Raji (cell line): ENCODE measurements around the gene ACOX1.

Experiments
- POLR2A ChIP-seq: IDR thresholded peaks from 2 replicates; pipeline ENCODE4 v1.6.1; 2011; ENCODE audit warnings: low read depth, low read length, control low read depth; ENCODE audit not compliant: insufficient read depth

The ACOX1 gene

DNA sequence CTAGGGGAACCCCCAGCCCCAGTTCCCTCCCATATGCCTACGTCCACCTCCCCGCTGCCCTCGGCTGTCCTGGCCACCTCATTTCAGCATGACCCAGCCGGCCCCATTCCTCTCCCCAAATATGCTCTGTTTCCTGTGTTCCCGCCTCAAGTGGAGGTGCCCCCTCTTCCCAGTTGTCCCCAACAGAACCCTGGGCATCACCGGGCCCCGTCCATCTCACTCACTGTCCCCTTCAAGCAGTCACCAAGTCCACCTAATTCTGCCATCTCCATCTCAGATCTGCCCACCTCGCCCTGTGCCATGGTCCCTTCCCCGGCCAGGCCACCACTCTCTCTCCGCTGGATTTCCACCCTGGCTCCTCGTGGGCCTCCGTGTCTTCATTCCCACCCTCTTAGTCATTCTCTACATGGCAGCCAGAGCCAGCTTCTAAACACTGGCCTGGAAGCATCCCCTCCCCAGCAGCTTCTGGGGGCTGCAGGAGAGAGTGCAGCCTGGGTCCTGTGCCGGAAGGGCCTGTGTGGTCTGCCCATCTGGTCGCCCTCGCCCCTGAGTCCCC, 34.5 kb upstream of the ACOX1 start:
- no peak for TF ChIP-seq POLR2A

DNA sequence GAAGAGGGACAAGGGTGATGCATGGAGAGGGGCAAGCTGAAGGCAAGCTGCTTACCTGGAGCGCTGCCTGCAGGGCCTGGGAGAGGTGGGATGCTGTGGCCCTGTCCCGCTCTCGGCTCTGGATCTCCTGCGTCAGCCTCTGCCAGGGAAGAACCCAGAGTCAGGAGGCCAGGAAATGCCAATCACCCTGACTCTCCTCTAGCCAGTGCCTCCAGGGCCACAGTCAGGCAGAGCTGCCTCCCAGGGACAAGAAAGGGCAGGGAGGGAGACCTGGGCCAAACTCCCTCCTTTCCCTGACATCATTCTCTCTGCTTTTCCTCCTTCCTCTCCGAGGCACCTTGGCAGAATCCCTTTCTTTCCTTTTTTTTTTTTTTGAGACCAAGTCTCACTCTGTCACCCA, 33.0 kb upstream of the ACOX1 start:
- TF ChIP-seq POLR2A, result no peak

DNA sequence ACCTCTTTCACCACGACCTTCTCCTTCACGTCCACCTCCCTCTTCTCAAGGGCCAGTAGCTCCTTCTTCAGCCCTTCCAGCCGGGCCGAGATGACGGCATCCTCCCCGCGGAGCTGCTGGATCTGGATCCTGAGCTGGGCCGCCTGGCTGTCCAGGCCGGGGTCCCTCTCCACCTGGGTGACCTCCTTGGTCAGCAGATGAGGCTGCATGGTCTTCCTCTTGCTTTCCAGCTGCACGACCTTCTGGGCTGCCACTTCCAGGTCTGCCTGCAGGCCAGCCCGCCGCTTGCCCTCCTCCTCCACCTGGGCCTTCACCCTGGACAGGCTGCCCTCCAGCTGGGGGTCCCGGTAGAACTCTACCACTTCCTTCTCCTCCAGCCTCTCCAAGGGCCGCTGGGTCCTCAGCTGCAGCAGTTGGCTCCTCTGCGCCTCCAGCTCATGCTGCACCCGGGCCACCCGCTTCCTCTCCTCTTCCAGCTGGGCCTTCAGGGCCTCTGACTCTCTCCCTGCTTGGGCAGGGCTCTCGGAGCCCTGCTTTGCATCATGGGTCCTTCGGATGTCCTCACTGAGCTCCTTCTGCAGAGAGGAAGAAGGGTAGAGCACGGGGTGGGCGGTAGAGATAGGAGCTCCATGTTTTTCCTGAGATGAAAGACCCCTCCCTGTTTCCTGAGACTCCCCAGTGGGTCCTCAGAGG, 31.1 kb upstream of the ACOX1 start:
- TF ChIP-seq POLR2A, result no peak

DNA sequence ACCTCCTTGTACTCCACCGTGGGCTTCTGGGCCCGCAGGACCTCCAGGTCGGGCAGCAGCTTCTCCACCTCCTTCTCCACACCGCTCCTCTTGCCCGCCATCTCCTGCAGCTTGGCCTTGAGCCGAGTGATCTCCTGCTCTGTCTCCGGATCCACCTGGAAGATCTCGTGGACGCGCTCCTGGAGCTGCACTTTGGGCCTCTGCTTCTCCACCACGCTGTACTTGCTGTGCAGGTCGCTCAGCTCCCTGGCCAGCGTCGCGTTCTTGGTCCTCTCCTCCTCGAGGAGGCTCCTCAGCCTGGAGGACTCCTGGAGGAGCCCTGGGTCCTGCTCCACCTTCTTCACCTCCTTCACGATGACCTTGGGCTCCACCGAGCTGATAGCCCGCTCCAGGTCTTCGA, 30.5 kb upstream of the ACOX1 start:
- TF ChIP-seq POLR2A, result no peak

DNA sequence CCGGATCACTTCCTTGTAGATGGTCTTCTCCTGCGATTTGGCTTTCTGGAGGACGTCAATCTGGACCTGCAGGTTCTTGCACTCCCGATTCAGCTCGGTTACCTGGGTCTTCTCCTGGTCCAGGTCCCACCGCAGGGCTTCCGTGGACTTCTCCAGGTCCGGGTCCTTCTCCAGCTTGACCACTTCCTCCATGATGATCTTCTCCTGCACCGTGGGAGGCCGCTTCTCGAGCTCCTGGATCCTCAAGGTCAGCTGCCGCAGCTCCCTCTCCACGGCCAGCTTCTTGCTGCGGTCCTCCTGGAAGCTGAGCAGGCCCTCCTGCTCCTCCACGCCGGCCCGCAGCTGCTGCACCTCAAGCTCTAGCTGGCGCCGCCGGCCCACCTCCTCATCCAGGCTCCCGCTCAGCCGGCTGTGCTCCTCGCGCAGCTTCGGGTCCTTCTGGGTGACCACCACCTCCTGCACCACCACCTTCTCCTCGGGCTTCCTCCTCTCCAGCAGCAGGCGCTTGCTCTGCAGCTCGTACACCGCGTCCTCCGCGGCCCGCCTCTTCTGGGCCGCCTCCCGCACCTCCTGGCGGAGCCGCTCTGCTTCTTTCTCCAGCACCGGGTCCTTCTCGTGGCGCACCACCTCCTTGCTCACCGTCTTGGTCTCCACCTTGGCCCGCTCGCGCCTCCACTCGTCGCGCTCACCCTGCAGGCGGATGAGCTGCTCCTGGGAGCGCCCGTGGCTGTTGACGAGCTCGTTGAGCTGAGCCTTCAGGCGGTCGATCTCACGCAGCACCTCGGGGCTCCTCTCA, 29.9 kb upstream of the ACOX1 start:
- no peak for TF ChIP-seq POLR2A

DNA sequence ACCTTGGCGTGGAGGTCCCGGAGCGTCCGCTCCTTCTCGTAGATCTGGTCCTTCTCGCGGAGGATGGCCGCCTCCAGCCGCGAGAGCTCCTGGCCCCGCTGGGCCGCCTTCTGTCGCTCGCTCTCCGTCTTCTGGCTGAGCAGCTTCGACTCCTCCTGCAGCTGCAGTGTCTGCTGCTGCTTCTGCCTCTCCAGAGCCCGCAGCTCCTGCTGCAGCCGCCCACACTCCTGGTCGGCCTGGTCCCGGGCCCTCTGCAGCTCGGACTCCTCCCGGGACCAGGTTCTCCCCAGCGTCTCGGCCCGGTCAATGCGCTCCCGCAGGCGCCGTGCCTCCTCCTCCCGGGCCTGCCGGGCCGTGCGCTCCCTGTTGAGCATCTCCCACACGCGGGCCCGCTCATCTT, 29.2 kb upstream of the ACOX1 start:
- TF ChIP-seq POLR2A, result no peak

DNA sequence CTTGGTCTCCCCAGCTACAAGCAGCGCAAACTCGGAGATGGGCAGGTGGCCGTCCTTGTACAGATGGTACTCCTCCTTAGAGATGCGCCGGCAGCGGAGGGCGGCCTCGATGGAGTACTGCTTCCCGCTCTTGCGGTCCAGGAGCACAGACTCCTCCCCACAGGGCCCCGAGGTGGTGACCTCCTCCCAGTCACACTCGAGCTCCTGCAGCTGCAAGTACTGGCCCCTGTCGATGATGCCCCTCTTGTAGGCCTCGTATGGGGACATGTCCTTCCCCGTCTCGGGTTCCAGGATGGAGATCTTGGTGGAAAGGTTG, 28.8 kb upstream of the ACOX1 start:
- TF ChIP-seq POLR2A, result no peak

DNA sequence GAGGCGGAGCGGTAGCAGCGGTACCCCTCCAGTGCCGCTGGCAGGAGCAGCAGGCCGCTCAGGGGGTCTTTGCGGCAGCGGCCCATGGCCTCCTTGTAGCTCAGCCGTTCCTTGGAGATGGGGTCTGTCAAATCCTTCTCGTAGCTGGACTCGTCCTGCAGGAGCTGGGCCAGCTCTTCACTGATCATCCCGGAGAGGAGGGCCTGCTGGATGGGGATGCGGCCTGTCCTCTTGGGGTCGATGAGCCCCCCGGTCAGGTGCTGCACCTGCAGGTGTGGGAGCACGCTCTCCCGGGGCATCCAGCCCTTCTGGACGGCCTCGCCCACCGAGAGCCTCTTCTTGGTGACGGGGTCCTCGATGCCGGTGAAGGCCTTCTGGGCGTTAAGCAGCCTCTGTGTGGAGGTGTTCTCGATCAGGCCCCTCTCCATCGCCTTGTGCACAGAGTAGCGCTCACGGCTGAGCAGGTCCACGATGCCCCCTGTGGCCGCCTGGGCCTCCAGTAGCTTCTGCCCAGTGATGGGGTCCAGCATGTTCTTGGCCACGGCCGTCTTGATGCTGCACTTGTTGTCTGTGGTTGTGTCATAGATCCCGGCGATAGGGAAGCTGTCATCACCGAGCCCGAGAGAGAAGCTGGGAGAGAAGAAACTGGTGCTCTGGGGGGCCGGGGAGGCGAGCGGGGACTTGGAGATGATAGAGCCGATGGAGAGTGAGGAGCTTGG, 28.3 kb upstream of the ACOX1 start:
- no peak for TF ChIP-seq POLR2A

DNA sequence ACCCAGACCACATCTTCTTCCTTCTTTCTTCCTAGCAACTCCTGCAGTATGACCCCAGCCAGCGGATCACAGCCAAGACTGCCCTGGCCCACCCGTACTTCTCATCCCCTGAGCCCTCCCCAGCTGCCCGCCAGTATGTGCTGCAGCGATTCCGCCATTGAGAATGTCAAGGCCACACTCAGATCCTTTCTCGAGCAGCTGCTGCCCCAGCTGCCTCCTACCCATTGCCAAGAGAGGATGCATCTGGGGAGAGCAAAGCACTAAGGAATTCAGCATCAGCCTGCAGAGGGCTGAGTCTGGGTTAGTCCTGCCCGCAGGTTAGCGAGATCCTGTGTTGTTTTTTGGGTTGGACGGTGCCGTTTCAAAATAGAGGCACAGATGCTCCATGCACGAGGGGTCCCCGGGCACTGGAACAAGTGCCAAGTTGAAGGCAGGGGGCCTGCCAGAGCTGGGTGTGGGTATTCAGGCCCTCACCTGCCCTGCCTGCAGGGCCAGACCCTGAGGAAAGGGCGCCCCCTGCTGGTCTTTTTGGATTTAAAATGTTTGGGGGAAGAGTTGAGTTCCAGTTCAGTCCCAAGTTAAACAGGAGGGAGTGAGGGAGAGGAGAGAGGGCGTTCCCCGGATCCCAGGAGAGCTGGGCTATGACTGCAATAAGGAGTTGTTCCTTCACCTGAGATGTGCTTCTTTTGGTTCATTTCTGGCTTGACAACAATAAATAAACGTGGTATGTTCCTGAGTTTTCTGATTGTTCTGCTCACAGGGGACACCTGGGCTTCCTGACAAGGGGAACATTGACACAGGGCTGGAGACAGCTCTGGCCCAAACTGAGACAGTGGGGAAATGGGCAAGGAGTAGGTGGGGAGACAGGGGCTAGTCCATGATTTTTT, 26.5 kb upstream of the ACOX1 start:
- TF ChIP-seq POLR2A, result no peak

DNA sequence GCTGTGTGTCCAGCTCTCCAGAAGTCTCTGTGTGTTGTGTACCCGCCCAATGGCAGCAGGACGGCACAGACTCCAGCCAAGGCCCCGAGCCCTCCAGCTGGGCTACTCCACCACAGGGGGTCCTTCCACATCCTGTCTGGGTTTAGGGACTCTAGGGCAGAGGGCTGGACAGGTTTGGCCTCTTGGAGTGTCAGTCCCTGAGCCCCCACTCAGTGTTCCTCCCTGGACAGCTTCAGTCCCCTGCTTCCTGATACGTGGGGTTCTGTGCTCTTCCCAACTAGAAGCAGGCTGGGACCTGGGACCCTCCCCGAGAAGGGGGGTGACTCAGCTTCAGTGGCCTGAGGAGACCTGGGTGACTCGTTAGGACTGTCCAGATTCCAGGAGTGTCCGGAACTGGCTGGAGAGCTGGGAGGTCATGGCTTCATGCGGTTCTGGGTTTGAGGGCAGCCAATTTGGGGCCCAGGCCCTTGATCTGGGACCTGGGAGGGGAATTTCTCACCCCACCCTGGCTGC, 25.8 kb upstream of the ACOX1 start:
- TF ChIP-seq POLR2A, result no peak

DNA sequence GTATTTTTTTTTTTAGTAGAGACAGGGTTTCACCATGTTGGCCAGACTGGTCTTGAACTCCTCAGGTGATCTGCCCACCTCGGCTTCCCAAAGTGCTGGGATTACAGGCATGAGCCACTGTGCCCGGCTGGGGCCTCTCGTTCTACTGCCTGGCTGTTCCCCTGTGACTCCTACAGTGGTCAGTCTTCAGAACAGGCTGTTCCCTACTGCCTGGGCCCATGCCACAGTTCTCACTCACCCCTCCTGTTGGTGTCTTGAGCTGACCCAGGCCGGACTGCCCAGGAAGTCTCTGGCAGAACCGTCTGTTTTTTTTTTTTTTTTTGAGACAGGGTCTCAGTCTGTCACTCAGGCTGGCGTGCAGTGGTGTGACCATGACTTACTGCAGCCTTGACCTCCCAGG, 24.9 kb upstream of the ACOX1 start:
- TF ChIP-seq POLR2A, result no peak

DNA sequence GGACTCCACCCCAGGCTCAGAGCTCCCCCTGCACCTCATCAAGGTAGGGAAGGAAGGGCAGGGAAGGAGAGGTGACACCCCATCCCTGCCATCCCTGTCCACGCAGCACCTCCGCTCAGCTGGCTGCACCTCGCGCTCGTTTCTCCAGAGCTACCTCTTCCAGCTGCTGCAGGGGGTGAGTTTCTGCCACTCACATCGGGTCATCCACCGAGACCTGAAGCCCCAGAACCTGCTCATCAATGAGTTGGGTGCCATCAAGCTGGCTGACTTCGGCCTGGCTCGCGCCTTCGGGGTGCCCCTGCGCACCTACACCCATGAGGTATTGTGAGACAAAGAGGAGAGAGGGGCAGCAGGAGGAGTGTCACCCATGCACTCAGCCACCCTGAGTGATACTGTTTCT, 23.1 kb upstream of the ACOX1 start:
- TF ChIP-seq POLR2A, result no peak

DNA sequence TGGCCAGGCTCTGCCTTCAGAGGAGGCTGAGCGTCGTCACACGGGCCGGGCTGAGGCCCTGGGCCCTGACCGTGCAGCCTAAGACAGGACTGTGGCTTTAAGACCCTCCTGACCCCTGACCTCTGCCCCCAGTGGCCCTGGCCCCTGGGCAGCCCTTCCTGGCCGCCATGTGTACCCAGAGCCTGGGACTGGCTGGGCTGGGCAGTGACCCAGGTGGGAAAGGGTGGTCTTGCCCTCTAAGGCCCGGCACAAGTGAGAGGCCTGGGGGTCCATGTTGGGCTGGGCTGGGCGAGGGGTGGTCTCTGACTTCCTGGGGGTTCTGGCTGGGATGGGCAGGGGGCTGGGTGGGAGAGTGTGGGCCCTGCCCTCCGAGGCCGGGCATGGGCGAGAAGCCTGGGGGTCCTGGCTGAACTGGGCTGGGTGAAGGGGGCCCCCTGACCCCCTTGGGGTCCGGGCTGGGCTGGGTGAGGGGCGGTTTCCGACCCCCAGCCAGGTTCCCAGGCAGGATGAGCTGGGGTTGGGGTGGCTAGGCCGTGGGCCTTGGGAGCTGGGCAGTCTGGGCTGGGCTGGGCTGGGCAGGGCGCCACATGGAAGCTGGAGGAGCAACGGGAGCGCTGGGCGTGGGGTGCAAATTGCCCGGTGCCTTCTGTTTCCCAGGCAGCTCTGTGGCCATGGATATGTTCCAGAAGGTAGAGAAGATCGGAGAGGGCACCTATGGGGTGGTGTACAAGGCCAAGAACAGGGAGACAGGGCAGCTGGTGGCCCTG, 22.0 kb upstream of the ACOX1 start, which contains the start of gene CDK3:
CDK3 (plus strand) TSS at position 101 of the 767 bp plus-strand sequence; CDS start at position 672, 571 bp downstream.
- TF ChIP-seq POLR2A, result no peak
